Measurements from ENCODE around the gene TNIP2.

The TNIP2 gene

DNA sequence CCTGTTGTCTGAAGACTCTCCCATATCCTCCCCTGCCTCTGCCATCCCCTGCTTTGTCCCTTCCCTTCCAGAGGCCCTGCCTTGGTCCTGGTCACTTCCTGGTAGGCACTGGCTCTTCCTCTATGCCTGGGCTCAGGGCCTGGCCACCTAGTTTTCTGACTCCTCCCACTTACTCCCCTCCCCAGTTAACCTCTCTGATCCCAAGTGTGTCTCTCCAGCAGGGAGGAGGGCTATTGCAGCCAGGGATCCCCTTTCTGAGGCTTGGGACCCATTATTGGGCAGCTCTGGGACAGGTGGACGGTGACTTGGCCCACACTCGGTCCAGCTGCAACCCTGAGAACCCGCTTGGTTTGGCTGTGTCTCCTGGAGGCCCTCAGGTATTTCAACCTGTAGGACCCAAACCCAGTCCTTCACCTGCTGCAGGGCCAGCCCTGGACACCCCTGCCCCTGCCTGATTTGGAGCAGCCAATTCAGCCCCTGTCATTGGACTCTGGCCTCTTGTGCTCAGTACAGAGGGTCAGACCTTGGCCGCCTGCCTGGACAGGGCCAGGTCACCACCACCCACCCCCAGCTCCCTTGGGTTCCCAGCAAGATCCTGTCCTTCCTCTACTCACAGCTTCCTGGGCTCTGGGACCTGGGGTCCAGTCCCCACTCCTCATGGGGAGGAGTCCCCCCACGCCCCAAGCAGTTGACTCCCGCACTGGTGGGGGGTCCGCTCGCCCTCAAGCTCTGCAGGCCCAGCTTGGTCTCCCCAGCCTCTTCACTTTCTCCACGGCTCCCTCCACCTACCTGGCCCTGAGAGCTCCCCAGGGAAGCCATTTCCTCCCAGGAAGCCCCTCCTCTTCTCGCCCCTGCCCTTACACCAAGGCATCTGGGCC is 35.6 kb upstream of the TNIP2 start:
- Histone ChIP-seq H3K4me3 (ENCODE audit: low read length) (no peak overlapping the region), H3K4me1 (ENCODE audit: control insufficient read depth, low read depth, low read length) (peaks cover 12% of the 10 kb centered on the region), H3K9ac (ENCODE audit: low read length) (no peak overlapping the region), H3K27ac (ENCODE audit: low read length) (no peak overlapping the region), H3K27me3 (ENCODE audit: control insufficient read depth, insufficient read depth, low read length) (peaks cover 28% of the 10 kb centered on the region), H3K36me3 (ENCODE audit: control insufficient read depth, low read depth, low read length) (no peaks in the 10 kb centered on the region), H3K9me3 (ENCODE audit: control insufficient read depth, low read depth, low read length) (no peaks in the 10 kb centered on the region)

DNA sequence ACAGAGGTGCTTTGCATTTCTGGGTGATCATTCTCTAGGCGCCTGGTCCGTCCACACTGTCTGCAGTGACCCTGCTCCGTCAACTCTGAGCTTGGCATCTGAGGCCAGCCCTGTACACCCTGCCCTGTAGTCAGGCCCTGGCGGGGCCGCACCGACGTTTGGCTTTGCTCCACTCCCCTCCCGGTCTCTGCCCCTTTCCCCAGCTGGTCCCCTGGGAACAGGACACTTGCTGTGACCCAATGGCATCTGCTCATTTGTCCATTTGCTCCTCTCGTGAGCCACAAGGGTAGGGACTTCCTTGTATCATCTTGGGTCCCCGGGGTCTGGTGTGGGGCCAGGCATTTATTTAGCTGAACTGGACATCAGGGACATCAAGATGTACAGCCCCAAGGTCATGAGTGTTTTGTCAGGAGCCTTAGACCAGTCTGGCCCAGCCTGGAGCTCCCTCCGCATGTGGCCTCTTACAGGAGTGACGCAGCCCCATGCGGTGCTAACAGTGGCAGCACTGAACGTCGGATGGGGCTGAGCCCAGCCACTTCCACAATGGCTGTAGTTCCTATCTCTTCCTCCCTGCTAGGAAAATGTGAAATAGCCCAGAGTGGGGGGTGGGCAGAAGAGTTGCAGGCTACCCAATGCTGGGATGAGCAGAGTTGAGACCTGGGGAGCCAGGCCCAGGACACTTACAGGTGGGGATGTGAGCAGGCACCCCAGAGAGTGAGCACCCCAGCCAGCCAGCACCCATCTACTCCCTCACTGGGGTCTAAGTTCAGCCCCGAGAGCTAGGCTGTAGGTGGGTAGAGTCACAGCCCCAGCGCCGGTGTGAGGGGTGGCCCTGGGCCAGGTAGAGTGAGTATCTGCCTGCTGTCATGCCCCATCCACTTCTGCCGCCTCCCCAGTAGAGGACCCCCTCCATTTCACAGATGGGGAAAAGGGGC is 34.7 kb upstream of the TNIP2 start:
- Histone ChIP-seq H3K36me3 (ENCODE audit: control insufficient read depth, low read depth, low read length) (no peaks in the 10 kb centered on the region), H3K27me3 (ENCODE audit: control insufficient read depth, insufficient read depth, low read length) (peaks cover 28% of the 10 kb centered on the region), H3K27ac (ENCODE audit: low read length) (no peak overlapping the region), H3K9ac (ENCODE audit: low read length) (no peak overlapping the region), H3K4me1 (ENCODE audit: control insufficient read depth, low read depth, low read length) (peaks cover 12% of the 10 kb centered on the region), H3K9me3 (ENCODE audit: control insufficient read depth, low read depth, low read length) (no peaks in the 10 kb centered on the region), H3K4me3 (ENCODE audit: low read length) (no peak overlapping the region)

DNA sequence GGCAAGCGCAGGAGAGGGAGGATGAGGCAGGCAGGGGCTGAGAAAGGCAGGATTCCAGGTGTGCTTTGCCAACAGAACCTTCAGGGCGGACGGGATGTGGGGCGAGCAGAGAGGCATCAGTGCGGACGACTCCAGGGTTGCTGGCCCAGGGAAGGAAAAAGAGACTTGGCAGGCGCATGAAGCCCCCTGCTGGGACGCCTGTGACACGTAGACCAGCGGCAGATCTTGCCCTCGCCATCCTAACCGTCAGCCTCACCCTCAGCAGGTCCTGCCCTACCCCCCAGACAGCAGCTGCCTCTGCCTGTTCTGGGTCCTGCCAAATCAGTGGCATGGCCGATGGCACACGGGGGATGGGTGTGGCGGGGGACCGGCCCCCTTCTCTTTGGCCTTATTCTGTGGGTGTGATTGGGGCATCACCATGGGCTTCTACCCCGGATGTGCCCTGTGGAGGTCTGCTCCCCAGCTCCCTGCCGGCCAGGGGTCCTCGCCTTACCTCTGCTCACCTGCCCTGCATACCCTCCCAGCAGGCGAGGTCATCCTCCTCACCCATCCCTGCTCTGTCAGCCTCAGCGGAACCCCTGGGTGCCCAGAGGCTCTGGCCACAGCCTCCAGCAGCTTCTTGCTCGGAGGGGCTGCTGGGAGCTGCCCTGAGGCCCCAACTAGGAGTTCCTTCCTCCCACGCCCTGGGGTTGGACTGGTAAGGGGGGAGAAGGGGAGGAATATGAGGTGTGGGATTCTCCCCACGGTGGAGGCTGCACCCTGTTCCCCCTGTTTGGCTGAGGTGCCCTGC is 33.9 kb upstream of the TNIP2 start:
- Histone ChIP-seq H3K9ac (ENCODE audit: low read length) (no peak overlapping the region), H3K4me3 (ENCODE audit: low read length) (no peak overlapping the region), H3K36me3 (ENCODE audit: control insufficient read depth, low read depth, low read length) (no peaks in the 10 kb centered on the region), H3K27me3 (ENCODE audit: control insufficient read depth, insufficient read depth, low read length) (peaks cover 28% of the 10 kb centered on the region), H3K27ac (ENCODE audit: low read length) (no peak overlapping the region), H3K9me3 (ENCODE audit: control insufficient read depth, low read depth, low read length) (no peaks in the 10 kb centered on the region), H3K4me1 (ENCODE audit: control insufficient read depth, low read depth, low read length) (peaks cover 12% of the 10 kb centered on the region)

DNA sequence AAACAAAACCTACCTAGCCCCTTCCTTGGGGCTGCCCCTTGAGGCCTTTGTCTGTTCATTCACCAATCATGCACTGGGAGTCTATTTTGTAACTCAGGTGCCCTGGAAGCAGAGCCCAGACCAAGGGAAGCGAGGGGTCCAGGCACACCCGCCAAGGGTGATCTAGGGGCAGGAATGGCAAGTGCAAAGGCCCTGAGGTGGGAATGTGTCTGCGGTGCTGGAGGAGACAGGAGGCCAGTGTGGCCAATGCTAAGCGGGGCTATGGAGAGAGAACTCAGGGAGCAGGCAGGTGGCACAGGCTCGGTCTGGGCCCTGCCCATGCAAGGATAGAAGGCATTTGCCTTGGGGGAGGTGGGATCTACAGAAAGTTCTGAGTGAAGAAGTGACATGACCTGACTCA is 33.2 kb upstream of the TNIP2 start:
- Histone ChIP-seq H3K4me1 (ENCODE audit: control insufficient read depth, low read depth, low read length) (peaks cover 12% of the 10 kb centered on the region), H3K9me3 (ENCODE audit: control insufficient read depth, low read depth, low read length) (no peaks in the 10 kb centered on the region), H3K36me3 (ENCODE audit: control insufficient read depth, low read depth, low read length) (no peaks in the 10 kb centered on the region)

DNA sequence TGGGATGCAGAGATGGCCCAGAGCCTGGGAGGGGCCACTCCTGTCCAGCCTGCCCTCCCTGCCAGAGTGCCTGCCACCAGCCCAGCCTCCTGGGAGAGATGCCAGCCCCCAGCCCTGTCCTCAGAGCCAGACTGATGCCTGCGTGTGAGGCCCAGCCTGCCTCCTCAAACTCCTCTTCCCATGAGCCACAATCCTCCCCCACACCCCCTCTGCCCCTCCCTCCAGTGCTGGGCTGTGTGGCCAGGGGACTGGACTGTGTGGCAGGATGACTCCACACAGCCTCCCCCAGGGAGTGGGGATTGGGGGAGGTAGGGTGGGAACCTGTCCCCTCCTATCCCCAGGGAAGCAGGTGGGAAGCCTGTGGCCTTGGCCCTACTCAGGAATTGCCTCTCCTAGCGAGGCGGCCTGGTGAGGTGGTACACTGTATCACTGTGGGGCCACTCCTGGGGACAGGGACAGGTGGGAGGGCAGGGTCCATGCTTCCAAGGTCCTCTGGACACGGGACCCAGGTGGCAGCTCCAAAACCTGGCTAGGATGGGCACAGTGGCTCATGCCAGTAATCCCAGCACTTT is 32.5 kb upstream of the TNIP2 start:
- Histone ChIP-seq H3K9ac (ENCODE audit: low read length) (no peak overlapping the region), H3K4me3 (ENCODE audit: low read length) (no peak overlapping the region), H3K4me1 (ENCODE audit: control insufficient read depth, low read depth, low read length) (peaks cover 12% of the 10 kb centered on the region), H3K9me3 (ENCODE audit: control insufficient read depth, low read depth, low read length) (no peaks in the 10 kb centered on the region), H3K36me3 (ENCODE audit: control insufficient read depth, low read depth, low read length) (no peaks in the 10 kb centered on the region), H3K27ac (ENCODE audit: low read length) (no peak overlapping the region), H3K27me3 (ENCODE audit: control insufficient read depth, insufficient read depth, low read length) (peaks cover 17% of the 10 kb centered on the region)

More for the DNA sequence above, 33.2 kb upstream of the TNIP2 start:
- Histone ChIP-seq H3K9ac (ENCODE audit: low read length) (no peak overlapping the region), H3K4me3 (ENCODE audit: low read length) (no peak overlapping the region), H3K27ac (ENCODE audit: low read length) (no peak overlapping the region), H3K27me3 (ENCODE audit: control insufficient read depth, insufficient read depth, low read length) (peaks cover 24% of the 10 kb centered on the region)

DNA sequence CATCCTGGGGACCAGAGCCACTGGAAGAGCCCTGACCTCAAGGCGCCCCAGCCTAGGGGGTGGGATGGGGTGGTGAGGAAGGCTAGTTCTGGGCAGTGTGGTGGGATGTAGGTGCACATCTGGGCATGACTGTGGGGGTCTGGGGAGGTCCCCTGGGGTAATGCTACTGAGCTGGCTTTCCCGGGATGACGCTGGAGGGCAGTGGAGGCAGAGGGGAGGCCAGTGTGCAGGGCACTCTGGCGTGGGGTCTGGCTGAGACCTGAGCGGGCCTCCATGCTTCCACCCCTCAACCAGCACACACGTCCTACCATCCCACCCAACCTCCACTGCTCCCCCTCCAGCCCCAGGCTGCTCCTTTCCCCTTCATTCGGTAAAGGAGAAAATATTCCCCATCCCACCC is 32.0 kb upstream of the TNIP2 start:
- Histone ChIP-seq H3K36me3 (ENCODE audit: control insufficient read depth, low read depth, low read length) (no peaks in the 10 kb centered on the region), H3K27me3 (ENCODE audit: control insufficient read depth, insufficient read depth, low read length) (peaks cover 12% of the 10 kb centered on the region), H3K9me3 (ENCODE audit: control insufficient read depth, low read depth, low read length) (no peaks in the 10 kb centered on the region), H3K4me3 (ENCODE audit: low read length) (no peak overlapping the region), H3K9ac (ENCODE audit: low read length) (no peak overlapping the region), H3K27ac (ENCODE audit: low read length) (no peak overlapping the region), H3K4me1 (ENCODE audit: control insufficient read depth, low read depth, low read length) (peaks cover 12% of the 10 kb centered on the region)

DNA sequence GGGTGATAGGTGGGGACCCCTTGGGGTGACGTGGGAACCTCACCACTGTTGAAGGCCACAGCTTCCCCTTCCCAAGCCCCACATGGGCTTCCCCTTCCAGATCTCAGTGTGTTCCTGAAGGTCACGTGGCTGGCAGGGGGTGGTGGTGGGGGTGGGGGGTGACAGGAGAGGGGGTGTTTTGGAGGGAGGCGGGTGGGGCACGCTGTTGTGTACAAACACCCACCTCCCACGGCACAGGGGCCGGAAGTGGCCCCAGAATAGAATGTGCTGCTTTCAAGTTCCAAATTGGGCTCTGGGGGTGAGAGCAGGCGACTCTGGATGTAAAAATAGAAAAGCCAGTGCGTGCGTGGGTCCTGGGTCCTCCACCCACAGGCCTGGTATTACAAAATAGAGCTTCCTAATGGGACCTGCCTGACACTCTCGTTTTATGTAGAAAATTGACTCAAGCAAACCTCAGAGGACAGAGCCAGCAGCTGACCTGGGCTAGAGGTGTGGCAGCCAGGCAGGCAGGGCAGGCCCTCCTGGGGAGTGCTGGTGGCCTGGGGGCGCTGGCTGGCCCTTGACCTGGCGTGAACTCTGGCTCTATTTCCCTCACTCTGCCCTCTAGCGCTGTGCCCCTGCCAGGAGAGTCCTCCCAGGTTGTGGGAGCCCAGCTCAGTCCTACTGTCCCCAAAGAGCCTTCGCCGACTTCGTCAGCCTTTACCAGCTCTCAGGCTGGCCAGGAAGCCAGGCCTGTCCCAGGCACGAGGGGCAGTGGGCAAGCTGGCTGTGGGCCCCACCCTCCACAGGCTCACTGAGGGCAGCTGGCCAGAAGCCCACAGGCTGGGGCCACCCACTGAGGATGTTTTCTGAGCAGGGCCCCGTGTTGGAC is 31.3 kb upstream of the TNIP2 start:
- H3K9me3 ChIP-seq (ENCODE audit: control insufficient read depth, low read depth, low read length), result no peaks in the 10 kb centered on the region
- no peak overlapping the region for H3K9ac ChIP-seq (ENCODE audit: low read length)
- H3K27ac ChIP-seq (ENCODE audit: low read length), result no peak overlapping the region
- peaks cover 10% of the 10 kb centered on the region for H3K27me3 ChIP-seq (ENCODE audit: control insufficient read depth, insufficient read depth, low read length)
- peaks cover 12% of the 10 kb centered on the region for H3K4me1 ChIP-seq (ENCODE audit: control insufficient read depth, low read depth, low read length)
- H3K36me3 ChIP-seq (ENCODE audit: control insufficient read depth, low read depth, low read length), result no peaks in the 10 kb centered on the region
- no peak overlapping the region for H3K4me3 ChIP-seq (ENCODE audit: low read length)

DNA sequence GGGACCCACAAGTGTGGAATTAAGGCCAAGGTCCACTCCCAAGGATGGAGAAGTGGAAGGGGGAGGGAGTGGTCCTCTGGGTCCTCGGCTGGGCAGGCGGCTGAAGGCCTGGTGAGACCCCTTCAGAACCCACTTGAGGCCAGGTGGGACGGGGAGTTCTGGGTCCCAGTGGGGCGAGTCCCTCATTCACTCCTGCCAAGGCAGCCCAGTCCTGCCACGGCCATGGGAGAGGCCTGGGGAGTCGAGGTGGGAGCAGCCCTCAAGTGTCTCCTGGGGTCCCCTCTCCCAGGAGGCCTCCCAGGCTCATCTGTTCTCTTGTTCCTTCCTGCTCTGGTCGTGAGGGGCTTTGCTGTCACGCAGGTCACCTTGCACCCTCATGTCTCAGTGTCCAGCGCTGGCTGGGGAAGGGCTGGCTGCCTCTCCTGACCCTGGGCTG is 30.7 kb upstream of the TNIP2 start:
- Histone ChIP-seq H3K27ac (ENCODE audit: low read length) (no peak overlapping the region), H3K27me3 (ENCODE audit: control insufficient read depth, insufficient read depth, low read length) (peaks cover 4% of the 10 kb centered on the region), H3K9me3 (ENCODE audit: control insufficient read depth, low read depth, low read length) (no peaks in the 10 kb centered on the region), H3K4me3 (ENCODE audit: low read length) (no peak overlapping the region), H3K36me3 (ENCODE audit: control insufficient read depth, low read depth, low read length) (no peaks in the 10 kb centered on the region), H3K9ac (ENCODE audit: low read length) (no peak overlapping the region), H3K4me1 (ENCODE audit: control insufficient read depth, low read depth, low read length) (peaks cover 8% of the 10 kb centered on the region)

DNA sequence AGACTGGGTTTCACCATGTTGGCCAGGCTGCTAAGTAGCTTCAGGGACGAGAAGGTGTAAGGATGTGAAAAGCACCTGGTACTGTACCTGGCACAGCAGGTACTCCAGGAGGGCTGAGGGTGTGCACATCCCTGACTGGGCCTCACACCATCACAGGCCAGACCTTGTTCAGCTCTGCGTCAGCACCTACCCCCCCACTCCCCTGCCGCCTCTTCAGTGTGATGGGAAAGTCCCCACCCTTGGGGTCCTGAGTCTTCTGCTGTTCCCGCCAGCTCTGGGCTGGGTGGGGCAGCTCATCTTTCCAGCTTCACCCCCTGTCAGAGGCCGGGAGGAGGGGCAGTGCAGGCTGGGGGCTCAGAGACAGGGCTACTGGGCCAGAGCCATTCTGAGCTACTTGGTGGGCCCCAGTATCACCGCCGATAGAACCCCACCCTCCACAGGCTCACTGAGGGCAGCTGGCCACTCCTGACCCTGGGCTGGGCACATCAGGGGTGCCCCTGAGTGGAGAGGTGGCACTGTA is 30.1 kb upstream of the TNIP2 start:
- Histone ChIP-seq H3K36me3 (ENCODE audit: control insufficient read depth, low read depth, low read length) (no peaks in the 10 kb centered on the region), H3K27ac (ENCODE audit: low read length) (no peak overlapping the region), H3K4me1 (ENCODE audit: control insufficient read depth, low read depth, low read length) (peaks cover 2% of the 10 kb centered on the region), H3K9me3 (ENCODE audit: control insufficient read depth, low read depth, low read length) (no peaks in the 10 kb centered on the region), H3K9ac (ENCODE audit: low read length) (no peak overlapping the region), H3K4me3 (ENCODE audit: low read length) (no peak overlapping the region), H3K27me3 (ENCODE audit: control insufficient read depth, insufficient read depth, low read length) (no peaks in the 10 kb centered on the region)

DNA sequence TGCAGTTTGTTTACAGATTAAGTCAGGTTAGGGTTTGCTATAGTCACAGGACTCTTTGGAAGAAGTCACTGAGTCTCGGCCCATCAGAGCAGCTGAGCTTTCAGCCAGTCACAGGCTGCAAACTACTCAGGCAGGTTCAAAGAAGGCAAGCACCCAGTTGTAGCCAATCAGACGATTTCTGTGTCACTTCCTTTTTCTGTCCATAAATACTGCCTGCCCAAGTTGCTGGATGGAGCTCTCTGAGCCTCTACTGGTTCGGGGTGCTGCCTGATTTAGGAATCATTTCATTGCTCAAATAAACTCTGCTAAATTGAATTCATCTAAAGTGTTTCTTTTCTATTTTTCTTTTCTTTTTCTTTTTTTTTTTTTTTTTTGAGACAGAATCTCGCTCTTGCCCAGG is 29.5 kb upstream of the TNIP2 start:
- H3K36me3 ChIP-seq (ENCODE audit: control insufficient read depth, low read depth, low read length), result no peaks in the 10 kb centered on the region
- no peak overlapping the region for H3K4me3 ChIP-seq (ENCODE audit: low read length)
- H3K4me1 ChIP-seq (ENCODE audit: control insufficient read depth, low read depth, low read length), result no peaks in the 10 kb centered on the region
- no peaks in the 10 kb centered on the region for H3K27me3 ChIP-seq (ENCODE audit: control insufficient read depth, insufficient read depth, low read length)
- H3K27ac ChIP-seq (ENCODE audit: low read length), result no peak overlapping the region
- H3K9me3 ChIP-seq (ENCODE audit: control insufficient read depth, low read depth, low read length), result no peaks in the 10 kb centered on the region
- H3K9ac ChIP-seq (ENCODE audit: low read length), result no peak overlapping the region
